Peyer's patch (tissue), 4 donors: ENCODE results near the gene AP5S1. TPM values are rescaled to one million over a fixed set of nuclear protein-coding genes. Genes with fewer than 3 reads are reported as not detected.

ENCODE experiments used
- DNase-seq, 3 donors: peaks; one replicate each; pipeline ENCODE4 v3.0.0-alpha.2; 2017 to 2019
- H3K27ac ChIP-seq, 4 donors: fragments of 200-600 bp; sonication (generic); one replicate each; pipeline ENCODE4 v1.5.1; 2016 to 2019
- H3K27me3 ChIP-seq, 2 donors: fragments of 200-600 bp; sonication (generic); one replicate each; pipeline ENCODE4 v1.5.1; 2019
- H3K36me3 ChIP-seq, 3 donors: fragments of 200-600 bp; sonication (generic); one replicate each; pipeline ENCODE4 v1.5.1; 2016 to 2019
- H3K4me1 ChIP-seq, 4 donors: fragments of 200-600 bp; sonication (generic); one replicate each; pipeline ENCODE4 v1.5.1; 2016 to 2019
- H3K4me3 ChIP-seq, 4 donors: fragments of 200-600 bp; sonication (generic); 1 replicate in 3 of 4; 2 replicates in 1 of 4; pipeline ENCODE4 v1.5.1; 2016 to 2019; ENCODE audit warnings: mild to moderate bottlenecking in 1 of 4
- H3K9me3 ChIP-seq, 4 donors: fragments of 200-600 bp; sonication (generic); one replicate each; pipeline ENCODE4 v1.5.1; 2016 to 2019; ENCODE audit warnings: mild to moderate bottlenecking in 1 of 4
- POLR2A ChIP-seq, 2 donors: fragments of 450-650 bp; IDR thresholded peaks; one replicate each; pipeline ENCODE4 v1.5.1; 2017; ENCODE audit warnings: antibody characterized with exemption in 2 of 2, mild to moderate bottlenecking in 2 of 2, moderate library complexity in 2 of 2
- total RNA-seq, 4 donors: library from RNA; depleted of rRNA; stranded (reverse); fragments of >200 nt; gene quantifications; one replicate each; pipeline ENCODE4 v1.1.0, GENCODE V29; 2016
- TF ChIP-seq, protein P1 (sequence below), 6 experiments: fragments of 450-650 bp in 4 of 6; fragments of 200-600 bp in 2 of 6; sonication (generic) in 1 of 6; IDR thresholded peaks; one replicate each; pipeline ENCODE4 v1.5.1; 2017 to 2019; ENCODE audit warnings: antibody characterized with exemption in 6 of 6, mild to moderate bottlenecking in 3 of 6, moderate library complexity in 1 of 6

AP5S1 gene
- total RNA-seq, 4 donors from 2014 or later: 11.6 to 26.4 (median 22.5) TPM

GRCh38 chr20:3871550-3872265 lies 51.4 kb downstream of the AP5S1 start:
- DNase-seq: no peak
- no peak for TF ChIP-seq POLR2A (IDR thresholded peaks at IDR 0.05)
- TF ChIP-seq, protein P1, sequence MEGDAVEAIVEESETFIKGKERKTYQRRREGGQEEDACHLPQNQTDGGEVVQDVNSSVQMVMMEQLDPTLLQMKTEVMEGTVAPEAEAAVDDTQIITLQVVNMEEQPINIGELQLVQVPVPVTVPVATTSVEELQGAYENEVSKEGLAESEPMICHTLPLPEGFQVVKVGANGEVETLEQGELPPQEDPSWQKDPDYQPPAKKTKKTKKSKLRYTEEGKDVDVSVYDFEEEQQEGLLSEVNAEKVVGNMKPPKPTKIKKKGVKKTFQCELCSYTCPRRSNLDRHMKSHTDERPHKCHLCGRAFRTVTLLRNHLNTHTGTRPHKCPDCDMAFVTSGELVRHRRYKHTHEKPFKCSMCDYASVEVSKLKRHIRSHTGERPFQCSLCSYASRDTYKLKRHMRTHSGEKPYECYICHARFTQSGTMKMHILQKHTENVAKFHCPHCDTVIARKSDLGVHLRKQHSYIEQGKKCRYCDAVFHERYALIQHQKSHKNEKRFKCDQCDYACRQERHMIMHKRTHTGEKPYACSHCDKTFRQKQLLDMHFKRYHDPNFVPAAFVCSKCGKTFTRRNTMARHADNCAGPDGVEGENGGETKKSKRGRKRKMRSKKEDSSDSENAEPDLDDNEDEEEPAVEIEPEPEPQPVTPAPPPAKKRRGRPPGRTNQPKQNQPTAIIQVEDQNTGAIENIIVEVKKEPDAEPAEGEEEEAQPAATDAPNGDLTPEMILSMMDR (IDR thresholded peaks at IDR 0.05): no peak
- Histone ChIP-seq H3K4me3 (no peak overlapping the region), H3K27ac (no peak overlapping the region), H3K36me3 (peaks cover 0 to 58% (median 0%) of the 10 kb centered on the region in 3 donors), H3K4me1 (no peaks in the 10 kb centered on the region), H3K27me3 (no peaks in the 10 kb centered on the region), H3K9me3 (no peaks in the 10 kb centered on the region)

DNA sequence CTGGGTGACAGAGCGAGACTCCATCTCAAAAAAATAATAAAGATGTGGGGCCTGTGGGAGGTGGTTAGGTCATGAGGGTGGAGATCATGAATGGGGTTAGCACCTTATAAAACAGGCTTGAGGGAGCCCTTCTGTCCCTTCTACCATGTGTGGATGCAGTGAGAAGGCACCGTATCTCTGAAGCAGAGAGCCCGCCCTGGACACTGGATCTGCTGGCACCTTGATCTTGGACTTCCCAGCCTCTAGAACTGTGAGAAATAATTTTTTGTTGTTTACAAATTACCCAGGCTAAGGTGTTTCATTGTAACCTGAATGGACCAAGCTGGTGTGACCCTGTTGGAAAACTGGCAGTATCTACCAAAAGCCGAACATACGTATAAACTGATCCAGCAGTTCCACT lies 53.2 kb downstream of the AP5S1 start:
- no peaks in the 10 kb centered on the region for H3K4me1 ChIP-seq
- H3K27me3 ChIP-seq: no peaks in the 10 kb centered on the region
- no peaks in the 10 kb centered on the region for H3K9me3 ChIP-seq
- H3K4me3 ChIP-seq: no peak overlapping the region
- TF ChIP-seq, protein P1 (IDR thresholded peaks at IDR 0.05): no peak
- no peak for TF ChIP-seq POLR2A (IDR thresholded peaks at IDR 0.05)
- DNase-seq: no peak
- peaks cover 0 to 45% (median 0%) of the 10 kb centered on the region in 3 donors for H3K36me3 ChIP-seq
- H3K27ac ChIP-seq: no peak overlapping the region

GRCh38 chr20:3874194-3874844 lies 54.0 kb downstream of the AP5S1 start:
- Histone ChIP-seq H3K4me3 (no peak overlapping the region), H3K27me3 (no peaks in the 10 kb centered on the region), H3K9me3 (no peaks in the 10 kb centered on the region), H3K4me1 (no peaks in the 10 kb centered on the region), H3K36me3 (peaks cover 0 to 40% (median 0%) of the 10 kb centered on the region in 3 donors), H3K27ac (no peak overlapping the region)
- no peak for TF ChIP-seq POLR2A (IDR thresholded peaks at IDR 0.05)
- TF ChIP-seq, protein P1 (IDR thresholded peaks at IDR 0.05): no peak
- DNase-seq: no peak

GRCh38 chr20:3875378-3875974 lies 55.1 kb downstream of the AP5S1 start:
- H3K36me3 ChIP-seq: peaks cover 0 to 40% (median 0%) of the 10 kb centered on the region in 3 donors
- no peak overlapping the region for H3K27ac ChIP-seq
- H3K4me3 ChIP-seq: no peak overlapping the region
- TF ChIP-seq, protein P1 (IDR thresholded peaks at IDR 0.05): no peak
- no peak for TF ChIP-seq POLR2A (IDR thresholded peaks at IDR 0.05)
- H3K4me1 ChIP-seq: no peaks in the 10 kb centered on the region
- DNase-seq: no peak
- no peaks in the 10 kb centered on the region for H3K27me3 ChIP-seq
- H3K9me3 ChIP-seq: no peaks in the 10 kb centered on the region

DNA sequence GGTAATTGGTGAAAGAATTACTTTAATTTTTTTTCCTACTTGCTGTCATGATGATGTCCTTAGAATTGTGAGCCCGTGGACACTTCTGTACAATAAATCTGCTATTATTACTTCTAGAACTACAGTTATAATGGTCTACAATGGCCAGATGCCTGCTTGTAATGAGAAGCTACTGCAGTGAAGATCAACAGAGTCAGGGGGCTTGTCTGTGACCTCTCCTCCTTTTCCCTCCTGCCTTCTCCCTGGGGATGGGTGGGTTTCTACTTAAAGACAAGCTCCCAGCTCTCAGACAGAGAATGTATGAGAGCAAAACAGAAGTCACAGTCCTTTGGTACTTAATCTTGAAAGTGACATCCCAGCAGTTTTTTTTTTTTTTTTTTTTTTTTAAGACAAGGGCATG lies 55.7 kb downstream of the AP5S1 start:
- TF ChIP-seq POLR2A (IDR thresholded peaks at IDR 0.05): no peak
- TF ChIP-seq, protein P1 (IDR thresholded peaks at IDR 0.05): no peak

More for the DNA sequence above, 55.7 kb downstream of the AP5S1 start:
- Histone ChIP-seq H3K27ac (no peak overlapping the region), H3K9me3 (no peaks in the 10 kb centered on the region), H3K4me3 (no peak overlapping the region), H3K4me1 (no peaks in the 10 kb centered on the region), H3K27me3 (no peaks in the 10 kb centered on the region), H3K36me3 (peaks cover 0 to 39% (median 0%) of the 10 kb centered on the region in 3 donors)
- DNase-seq: no peak
